Neural cell (in vitro differentiated cells): ENCODE measurements around the gene FAM20C. TPM values are rescaled to one million over a fixed set of nuclear protein-coding genes. Genes with fewer than 3 reads are reported as not detected.

Experiments
- H2AFZ ChIP-seq: fragments of 200-600, 300-800 bp; sonication (generic), shearing (Covaris generic); 2 replicates; pipeline ENCODE4 v1.6.0; 2014; ENCODE audit warnings: low read depth, mild to moderate bottlenecking, antibody characterized with exemption, low read length, moderate library complexity
- H3F3A ChIP-seq: fragments of 200-600 bp; shearing (Covaris generic); 2 replicates; pipeline ENCODE4 v1.6.1; 2016; ENCODE audit warnings: mild to moderate bottlenecking, moderate library complexity, mixed read lengths, antibody characterized with exemption, low read length; ENCODE audit not compliant: insufficient read depth, poor library complexity, severe bottlenecking
- H3K27ac ChIP-seq: fragments of 200-600, 300-800 bp; sonication (generic), shearing (Covaris generic); 2 replicates; pipeline ENCODE4 v1.5.1; 2014; ENCODE audit warnings: mild to moderate bottlenecking, low read length, moderate library complexity
- H3K27me3 ChIP-seq: fragments of 300-800, 200-600 bp; sonication (generic), shearing (Covaris generic); 2 replicates; pipeline ENCODE4 v1.6.0; 2014; ENCODE audit warnings: mild to moderate bottlenecking, low read depth, low read length, moderate library complexity; ENCODE audit not compliant: insufficient read depth
- H3K36me3 ChIP-seq: fragments of 300-800, 200-600 bp; sonication (generic), shearing (Covaris generic); 2 replicates; pipeline ENCODE4 v1.5.1; 2014; ENCODE audit warnings: mild to moderate bottlenecking, antibody characterized with exemption, low read length, moderate library complexity; ENCODE audit not compliant: insufficient read depth
- H3K4me2 ChIP-seq: fragments of 300-800, 200-600 bp; sonication (generic), shearing (Covaris generic); 2 replicates; pipeline ENCODE4 v1.6.0; 2014; ENCODE audit warnings: mild to moderate bottlenecking, low read length
- H3K4me3 ChIP-seq: fragments of 300-800, 200-600 bp; sonication (generic), shearing (Covaris generic); 2 replicates; pipeline ENCODE4 v1.5.1; 2014; ENCODE audit warnings: mild to moderate bottlenecking, low read length, moderate library complexity
- H3K79me2 ChIP-seq: fragments of 200-600 bp; shearing (Covaris generic); replicated peaks from 2 replicates; pipeline ENCODE4 v1.6.0; 2014; ENCODE audit warnings: mild to moderate bottlenecking, low read length, moderate library complexity; ENCODE audit not compliant: insufficient read depth
- H3K9ac ChIP-seq: fragments of 300-800, 200-600 bp; sonication (generic), shearing (Covaris generic); 2 replicates; pipeline ENCODE4 v1.6.1; 2016; ENCODE audit warnings: mild to moderate bottlenecking, low read length, mixed read lengths
- H3K9me2 ChIP-seq: fragments of 200-600 bp; shearing (Covaris generic); 2 replicates; pipeline ENCODE4 v1.6.1; 2016; ENCODE audit warnings: mild to moderate bottlenecking, low read length, mixed read lengths; ENCODE audit not compliant: insufficient read depth
- H3K9me3 ChIP-seq: fragments of 200-600, 300-800 bp; sonication (generic), shearing (Covaris generic); 2 replicates; pipeline ENCODE4 v1.6.1; 2016; ENCODE audit warnings: mild to moderate bottlenecking, mixed run types, low read length, moderate library complexity, mixed read lengths
- H4K20me1 ChIP-seq: fragments of 200-600 bp; shearing (Covaris generic); 2 replicates; pipeline ENCODE4 v1.6.1; 2016; ENCODE audit warnings: mild to moderate bottlenecking, mixed run types; ENCODE audit not compliant: insufficient read depth
- EP300 ChIP-seq: fragments of 450-650 bp; conservative IDR thresholded peaks from 2 replicates; pipeline ENCODE4 v1.6.1; 2014; ENCODE audit warnings: antibody characterized with exemption, mild to moderate bottlenecking, moderate library complexity; ENCODE audit not compliant: poor library complexity, severe bottlenecking
- EZH2 ChIP-seq: fragments of 200-600, 300-800 bp; shearing (Covaris generic), sonication (generic); IDR thresholded peaks from 2 replicates; pipeline ENCODE4 v1.6.1; 2014; ENCODE audit warnings: antibody characterized with exemption, low read length, borderline replicate concordance, mild to moderate bottlenecking; ENCODE audit not compliant: insufficient read depth, poor library complexity, severe bottlenecking
- MXI1 ChIP-seq: fragments of 450-650 bp; conservative IDR thresholded peaks from 2 replicates; pipeline ENCODE4 v1.6.1; 2014; ENCODE audit warnings: antibody characterized with exemption, mild to moderate bottlenecking; ENCODE audit not compliant: poor library complexity, severe bottlenecking
- POLR2AphosphoS5 ChIP-seq: IDR thresholded peaks from 2 replicates; pipeline ENCODE4 v1.6.1; 2012
- RAD21 ChIP-seq: fragments of 450-650 bp; conservative IDR thresholded peaks from 2 replicates; pipeline ENCODE4 v1.6.1; 2014; ENCODE audit warnings: antibody characterized with exemption, mild to moderate bottlenecking, moderate library complexity
- SMC3 ChIP-seq: fragments of 450-650 bp; conservative IDR thresholded peaks from 2 replicates; pipeline ENCODE4 v1.6.1; 2014; ENCODE audit warnings: antibody characterized with exemption, mild to moderate bottlenecking, moderate library complexity; ENCODE audit not compliant: poor library complexity
- TAF1 ChIP-seq: IDR thresholded peaks from 2 replicates; pipeline ENCODE4 v1.6.1; 2012; ENCODE audit warnings: low read depth
- polyA plus RNA-seq: library from polyadenylated mRNA; depleted of rRNA; stranded (reverse); fragments of >200 nt; gene quantifications from 2 replicates; pipeline ENCODE4 v1.2.3, GENCODE V29; 2014
- TF ChIP-seq, protein P1 (sequence below): fragments of 450-650 bp; IDR thresholded peaks from 2 replicates; pipeline ENCODE4 v1.5.1; 2014; ENCODE audit warnings: antibody characterized with exemption, mild to moderate bottlenecking, moderate library complexity; ENCODE audit not compliant: poor library complexity, severe bottlenecking
- TF ChIP-seq, protein P2 (sequence below): IDR thresholded peaks from 2 replicates; pipeline ENCODE4 v1.6.1; 2012; ENCODE audit warnings: borderline replicate concordance

The FAM20C gene
- polyA plus RNA-seq, 1 donor from 2014 or later, result 22.7 TPM

DNA sequence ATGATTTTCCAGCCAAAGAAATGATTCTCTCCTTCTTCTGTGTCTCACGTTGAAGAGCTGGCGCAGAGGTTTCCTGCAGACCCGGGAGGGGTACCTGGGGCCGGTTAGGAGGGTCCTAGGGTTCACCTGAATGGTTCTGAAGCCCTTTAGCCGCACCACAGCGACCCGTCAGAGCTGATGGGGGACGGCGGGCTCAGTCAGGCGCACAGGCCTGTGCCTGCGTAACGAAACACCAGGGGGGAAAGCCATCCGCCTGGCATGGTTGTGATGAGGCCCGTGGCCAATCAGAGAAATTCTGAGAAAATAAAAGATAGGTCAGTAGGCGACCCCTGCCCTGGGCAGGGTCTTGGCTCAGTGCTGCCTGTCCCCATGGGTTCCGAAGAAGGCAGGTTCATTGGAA lies 35.6 kb downstream of the FAM20C start:
- H3K27ac ChIP-seq, result no peak overlapping the region
- no peak overlapping the region for H2AFZ ChIP-seq
- H3K9me3 ChIP-seq, result no peaks in the 10 kb centered on the region
- no peaks in the 10 kb centered on the region for H3K79me2 ChIP-seq
- no peaks in the 10 kb centered on the region for H3K9me2 ChIP-seq
- H3K4me2 ChIP-seq, result no peak overlapping the region
- no peaks in the 10 kb centered on the region for H3K27me3 ChIP-seq
- H4K20me1 ChIP-seq, result no peaks in the 10 kb centered on the region
- H3K36me3 ChIP-seq, result no peaks in the 10 kb centered on the region
- TF ChIP-seq POLR2AphosphoS5 (no peak), TAF1 (no peak), MXI1 (no peak), EP300 (no peak), SMC3 (no peak), EZH2 (no peak), RAD21 (no peak)
- TF ChIP-seq, protein P1, sequence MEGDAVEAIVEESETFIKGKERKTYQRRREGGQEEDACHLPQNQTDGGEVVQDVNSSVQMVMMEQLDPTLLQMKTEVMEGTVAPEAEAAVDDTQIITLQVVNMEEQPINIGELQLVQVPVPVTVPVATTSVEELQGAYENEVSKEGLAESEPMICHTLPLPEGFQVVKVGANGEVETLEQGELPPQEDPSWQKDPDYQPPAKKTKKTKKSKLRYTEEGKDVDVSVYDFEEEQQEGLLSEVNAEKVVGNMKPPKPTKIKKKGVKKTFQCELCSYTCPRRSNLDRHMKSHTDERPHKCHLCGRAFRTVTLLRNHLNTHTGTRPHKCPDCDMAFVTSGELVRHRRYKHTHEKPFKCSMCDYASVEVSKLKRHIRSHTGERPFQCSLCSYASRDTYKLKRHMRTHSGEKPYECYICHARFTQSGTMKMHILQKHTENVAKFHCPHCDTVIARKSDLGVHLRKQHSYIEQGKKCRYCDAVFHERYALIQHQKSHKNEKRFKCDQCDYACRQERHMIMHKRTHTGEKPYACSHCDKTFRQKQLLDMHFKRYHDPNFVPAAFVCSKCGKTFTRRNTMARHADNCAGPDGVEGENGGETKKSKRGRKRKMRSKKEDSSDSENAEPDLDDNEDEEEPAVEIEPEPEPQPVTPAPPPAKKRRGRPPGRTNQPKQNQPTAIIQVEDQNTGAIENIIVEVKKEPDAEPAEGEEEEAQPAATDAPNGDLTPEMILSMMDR, result no peak
- TF ChIP-seq, protein P2, sequence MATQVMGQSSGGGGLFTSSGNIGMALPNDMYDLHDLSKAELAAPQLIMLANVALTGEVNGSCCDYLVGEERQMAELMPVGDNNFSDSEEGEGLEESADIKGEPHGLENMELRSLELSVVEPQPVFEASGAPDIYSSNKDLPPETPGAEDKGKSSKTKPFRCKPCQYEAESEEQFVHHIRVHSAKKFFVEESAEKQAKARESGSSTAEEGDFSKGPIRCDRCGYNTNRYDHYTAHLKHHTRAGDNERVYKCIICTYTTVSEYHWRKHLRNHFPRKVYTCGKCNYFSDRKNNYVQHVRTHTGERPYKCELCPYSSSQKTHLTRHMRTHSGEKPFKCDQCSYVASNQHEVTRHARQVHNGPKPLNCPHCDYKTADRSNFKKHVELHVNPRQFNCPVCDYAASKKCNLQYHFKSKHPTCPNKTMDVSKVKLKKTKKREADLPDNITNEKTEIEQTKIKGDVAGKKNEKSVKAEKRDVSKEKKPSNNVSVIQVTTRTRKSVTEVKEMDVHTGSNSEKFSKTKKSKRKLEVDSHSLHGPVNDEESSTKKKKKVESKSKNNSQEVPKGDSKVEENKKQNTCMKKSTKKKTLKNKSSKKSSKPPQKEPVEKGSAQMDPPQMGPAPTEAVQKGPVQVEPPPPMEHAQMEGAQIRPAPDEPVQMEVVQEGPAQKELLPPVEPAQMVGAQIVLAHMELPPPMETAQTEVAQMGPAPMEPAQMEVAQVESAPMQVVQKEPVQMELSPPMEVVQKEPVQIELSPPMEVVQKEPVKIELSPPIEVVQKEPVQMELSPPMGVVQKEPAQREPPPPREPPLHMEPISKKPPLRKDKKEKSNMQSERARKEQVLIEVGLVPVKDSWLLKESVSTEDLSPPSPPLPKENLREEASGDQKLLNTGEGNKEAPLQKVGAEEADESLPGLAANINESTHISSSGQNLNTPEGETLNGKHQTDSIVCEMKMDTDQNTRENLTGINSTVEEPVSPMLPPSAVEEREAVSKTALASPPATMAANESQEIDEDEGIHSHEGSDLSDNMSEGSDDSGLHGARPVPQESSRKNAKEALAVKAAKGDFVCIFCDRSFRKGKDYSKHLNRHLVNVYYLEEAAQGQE, result no peak
- no peaks in the 10 kb centered on the region for H3F3A ChIP-seq
- no peak overlapping the region for H3K9ac ChIP-seq
- no peak overlapping the region for H3K4me3 ChIP-seq

DNA sequence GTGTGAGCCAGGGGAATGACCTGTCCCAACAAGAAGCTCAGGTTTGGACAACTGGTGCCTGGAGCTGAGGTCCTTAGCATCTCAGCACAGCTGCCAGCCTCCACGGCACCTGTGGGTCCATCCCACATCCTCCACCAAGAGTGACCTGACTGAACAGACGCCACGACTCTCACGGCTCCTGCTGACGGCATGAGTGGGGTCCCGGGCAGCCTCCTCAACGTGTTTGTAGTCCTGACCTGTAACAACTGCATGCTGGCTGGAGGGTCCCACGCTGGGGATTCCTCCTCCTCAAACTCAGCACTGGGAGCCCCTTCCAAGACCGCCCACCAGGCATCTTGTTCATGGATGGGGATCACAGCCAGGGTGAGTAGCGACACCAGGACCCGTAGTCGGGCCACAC lies 36.2 kb downstream of the FAM20C start:
- H3K36me3 ChIP-seq, result no peaks in the 10 kb centered on the region
- no peak overlapping the region for H3K4me2 ChIP-seq
- H4K20me1 ChIP-seq, result no peaks in the 10 kb centered on the region
- H3K9me3 ChIP-seq, result no peaks in the 10 kb centered on the region
- no peak overlapping the region for H2AFZ ChIP-seq
- no peak overlapping the region for H3K4me3 ChIP-seq
- TF ChIP-seq SMC3, result no peak
- no peak for TF ChIP-seq RAD21
- no peak for TF ChIP-seq EP300
- TF ChIP-seq, protein P2, result no peak
- TF ChIP-seq MXI1, result no peak
- no peak for TF ChIP-seq POLR2AphosphoS5
- no peak for TF ChIP-seq EZH2
- TF ChIP-seq, protein P1, result no peak
- no peak for TF ChIP-seq TAF1
- no peaks in the 10 kb centered on the region for H3F3A ChIP-seq
- H3K27ac ChIP-seq, result no peak overlapping the region
- H3K9ac ChIP-seq, result no peak overlapping the region
- no peaks in the 10 kb centered on the region for H3K27me3 ChIP-seq
- no peaks in the 10 kb centered on the region for H3K9me2 ChIP-seq
- no peaks in the 10 kb centered on the region for H3K79me2 ChIP-seq
